SJSA1 (cell line): ENCODE data around the gene KIF4B. TPM values are rescaled to one million over a fixed set of nuclear protein-coding genes. Genes with fewer than 3 reads are reported as not detected.
"Not testable (repeated sequence)": the region's sequence is repeated elsewhere in the genome, so short reads cannot be mapped to it uniquely, and the experiment has no call there.

Source experiments
- DNase-seq, 2 experiments: peaks; one replicate each; pipeline ENCODE4 v3.0.0-alpha.2; 2015 to 2020; ENCODE audit warnings: low spot score in 2 of 2, low read depth in 1 of 2
- H3K27ac ChIP-seq: fragments of 250-450 bp; sonication (Bioruptor Pico); 2 replicates; pipeline ENCODE4 v1.5.1; 2020; ENCODE audit warnings: mild to moderate bottlenecking, moderate library complexity
- H3K27me3 ChIP-seq: fragments of 250-450 bp; sonication (Bioruptor Pico); replicated peaks from 2 replicates; pipeline ENCODE4 v1.5.1; 2020; ENCODE audit warnings: mild to moderate bottlenecking, moderate library complexity
- H3K36me3 ChIP-seq: fragments of 250-450 bp; sonication (Bioruptor Pico); 2 replicates; pipeline ENCODE4 v1.5.1; 2020; ENCODE audit warnings: mild to moderate bottlenecking
- H3K4me1 ChIP-seq: fragments of 250-450 bp; sonication (Bioruptor Pico); replicated peaks from 2 replicates; pipeline ENCODE4 v1.6.1; 2021; ENCODE audit warnings: mild to moderate bottlenecking
- H3K4me3 ChIP-seq: fragments of 250-450 bp; sonication (Bioruptor Pico); 2 replicates; pipeline ENCODE4 v1.5.1; 2020; ENCODE audit warnings: mild to moderate bottlenecking
- H3K9me3 ChIP-seq: fragments of 250-450 bp; sonication (Bioruptor Pico); replicated peaks from 2 replicates; pipeline ENCODE4 v1.5.1; 2020; ENCODE audit warnings: mild to moderate bottlenecking
- total RNA-seq: library from RNA; depleted of rRNA; stranded (reverse); fragments of >200 nt; shearing (Covaris generic); gene quantifications from 2 replicates; pipeline ENCODE4 v1.2.3, GENCODE V29; 2014; rRNA removed

KIF4B gene
- total RNA-seq = not detected in 2 replicates

GRCh38 chr5:155013526-155013925 is at the start of gene KIF4B:
Gene KIF4B, plus strand, starts transcription at chr5:155013755. Its CDS starts 105 bp downstream, at chr5:155013860.
- no peak within 1 kb of the TSS for H3K4me3 ChIP-seq
- no peaks in the 10 kb centered on the region for H3K4me1 ChIP-seq
- H3K27me3 ChIP-seq = 0 out of 2 replicates have a peak, but pooled peaks cover 4% of the 10 kb centered on the region
- DNase-seq = no peak
- no peaks in the 10 kb centered on the region for H3K36me3 ChIP-seq
- H3K27ac ChIP-seq = no peak within 1 kb of the TSS
- no peaks in the 10 kb centered on the region for H3K9me3 ChIP-seq

- Histone ChIP-seq H3K27me3 (no peaks in the 10 kb centered on the region), H3K4me3 (no peak overlapping the region), H3K27ac (no peak overlapping the region), H3K36me3 (peaks cover 50% of the 10 kb centered on the region), H3K9me3 (no peaks in the 10 kb centered on the region), H3K4me1 (no peaks in the 10 kb centered on the region)
- no peak for DNase-seq
These were observed 47.3 kb upstream of the KIF4B start for GRCh38 chr5:154966081-154966841.

GRCh38 chr5:154966874-154967273 is 46.7 kb upstream of the KIF4B start:
- no peak overlapping the region for H3K4me3 ChIP-seq
- no peaks in the 10 kb centered on the region for H3K27me3 ChIP-seq
- H3K9me3 ChIP-seq = no peaks in the 10 kb centered on the region
- no peak for DNase-seq
- H3K4me1 ChIP-seq = no peaks in the 10 kb centered on the region
- H3K36me3 ChIP-seq = peaks cover 44% of the 10 kb centered on the region
- no peak overlapping the region for H3K27ac ChIP-seq

GRCh38 chr5:154967421-154968024 is 46.0 kb upstream of the KIF4B start:
- Histone ChIP-seq H3K36me3 (peaks cover 37% of the 10 kb centered on the region), H3K9me3 (no peaks in the 10 kb centered on the region), H3K27me3 (no peaks in the 10 kb centered on the region), H3K4me1 (no peaks in the 10 kb centered on the region), H3K27ac (no peak overlapping the region), H3K4me3 (no peak overlapping the region)
- DNase-seq = no peak

GRCh38 chr5:154968953-154969352 is 44.6 kb upstream of the KIF4B start:
- H3K9me3 ChIP-seq = no peaks in the 10 kb centered on the region
- no peaks in the 10 kb centered on the region for H3K27me3 ChIP-seq
- no peak overlapping the region for H3K4me3 ChIP-seq
- H3K4me1 ChIP-seq = no peaks in the 10 kb centered on the region
- DNase-seq = no peak
- no peak overlapping the region for H3K27ac ChIP-seq
- H3K36me3 ChIP-seq = peaks cover 31% of the 10 kb centered on the region

- Histone ChIP-seq H3K9me3 (no peaks in the 10 kb centered on the region), H3K4me1 (no peaks in the 10 kb centered on the region), H3K36me3 (peaks cover 30% of the 10 kb centered on the region), H3K27me3 (no peaks in the 10 kb centered on the region), H3K27ac (no peak overlapping the region), H3K4me3 (no peak overlapping the region)
- DNase-seq = no peak
These were observed 42.8 kb upstream of the KIF4B start for GRCh38 chr5:154970759-154971158.

GRCh38 chr5:154971501-154971900 is 42.1 kb upstream of the KIF4B start:
- no peaks in the 10 kb centered on the region for H3K27me3 ChIP-seq
- no peaks in the 10 kb centered on the region for H3K9me3 ChIP-seq
- no peak for DNase-seq
- H3K4me3 ChIP-seq = no peak overlapping the region
- no peak overlapping the region for H3K27ac ChIP-seq
- H3K4me1 ChIP-seq = no peaks in the 10 kb centered on the region
- peaks cover 26% of the 10 kb centered on the region for H3K36me3 ChIP-seq

- Histone ChIP-seq H3K27me3 (no peaks in the 10 kb centered on the region), H3K4me3 (no peak overlapping the region), H3K36me3 (peaks cover 15% of the 10 kb centered on the region), H3K4me1 (no peaks in the 10 kb centered on the region), H3K9me3 (no peaks in the 10 kb centered on the region), H3K27ac (no peak overlapping the region)
- peak in 1 of 2 experiments; percentile 18 for DNase-seq
These were observed 41.0 kb upstream of the KIF4B start for GRCh38 chr5:154972476-154973080.

GRCh38 chr5:154976082-154976481 is 37.5 kb upstream of the KIF4B start:
- not testable (repeated sequence) for H3K27ac ChIP-seq, H3K9me3 ChIP-seq, DNase-seq, H3K4me1 ChIP-seq, H3K27me3 ChIP-seq, H3K36me3 ChIP-seq, H3K4me3 ChIP-seq

- no peaks in the 10 kb centered on the region for H3K36me3 ChIP-seq
- H3K4me3 ChIP-seq = no peak overlapping the region
- DNase-seq = no peak
These were observed 36.1 kb upstream of the KIF4B start for GRCh38 chr5:154977409-154977808.

GRCh38 chr5:154978294-154978693 is 35.3 kb upstream of the KIF4B start:
- DNase-seq, H3K4me1 ChIP-seq, H3K27me3 ChIP-seq, H3K27ac ChIP-seq, H3K36me3 ChIP-seq, H3K9me3 ChIP-seq, H3K4me3 ChIP-seq: not testable (repeated sequence)

More at GRCh38 chr5:154977409-154977808, 36.1 kb upstream of the KIF4B start:
- H3K27me3 ChIP-seq = no peaks in the 10 kb centered on the region
- no peaks in the 10 kb centered on the region; the same call in 1 of the 2 replicates for H3K9me3 ChIP-seq
- H3K4me1 ChIP-seq = no peaks in the 10 kb centered on the region
- H3K27ac ChIP-seq = no peak overlapping the region

GRCh38 chr5:154984946-154985516 is 28.5 kb upstream of the KIF4B start:
- H3K4me3 ChIP-seq = no peak overlapping the region
- no peak overlapping the region for H3K27ac ChIP-seq
- H3K9me3 ChIP-seq = no peaks in the 10 kb centered on the region; the same call in 1 of the 2 replicates
- H3K4me1 ChIP-seq = no peaks in the 10 kb centered on the region
- DNase-seq = no peak
- peaks cover 25% of the 10 kb centered on the region for H3K27me3 ChIP-seq
- H3K36me3 ChIP-seq = no peaks in the 10 kb centered on the region

- H3K27me3 ChIP-seq = peaks cover 25% of the 10 kb centered on the region
- H3K27ac ChIP-seq = no peak overlapping the region
- H3K9me3 ChIP-seq = no peaks in the 10 kb centered on the region
- H3K36me3 ChIP-seq = no peaks in the 10 kb centered on the region
- H3K4me3 ChIP-seq = no peak overlapping the region
- DNase-seq = no peak
- no peaks in the 10 kb centered on the region for H3K4me1 ChIP-seq
These were observed 27.4 kb upstream of the KIF4B start for GRCh38 chr5:154986151-154986550.

GRCh38 chr5:154989626-154990025 is 23.9 kb upstream of the KIF4B start:
- no peaks in the 10 kb centered on the region for H3K36me3 ChIP-seq
- no peaks in the 10 kb centered on the region for H3K4me1 ChIP-seq
- no peak overlapping the region for H3K27ac ChIP-seq
- H3K9me3 ChIP-seq = no peaks in the 10 kb centered on the region
- H3K4me3 ChIP-seq = no peak overlapping the region
- H3K27me3 ChIP-seq = peaks cover 24% of the 10 kb centered on the region
- no peak for DNase-seq
